Kidney (tissue), 14 donors: ENCODE measurements around the gene ARFIP1. TPM values are rescaled to one million over a fixed set of nuclear protein-coding genes. Genes with fewer than 3 reads are reported as not detected.

ENCODE experiments used
- DNase-seq, 5 donors: peaks; one replicate each; pipeline ENCODE4 v3.0.0-alpha.2; 2013 to 2020
- FAIRE-seq: peaks from 2 replicates; lab custom pipeline; 2012; peaks lifted over from hg19 to GRCh38; lab: Jason Lieb, UNC
- H3K27ac ChIP-seq, 2 donors: one replicate each; pipeline ENCODE4 v1.7.0; 2013; ENCODE audit warnings: low read depth in 2 of 2, low read length in 2 of 2, inconsistent platforms in 1 of 2
- H3K27me3 ChIP-seq: one replicate; pipeline ENCODE4 v1.7.1; 2013; ENCODE audit warnings: low read length, inconsistent platforms; ENCODE audit not compliant: control insufficient read depth, insufficient read depth
- H3K36me3 ChIP-seq, 3 donors: one replicate each; pipeline versions ENCODE4 v1.7.0 to v1.7.1; 2013; ENCODE audit warnings: low read length in 3 of 3, control low read depth in 1 of 3, inconsistent platforms in 1 of 3; ENCODE audit not compliant: insufficient read depth in 3 of 3, control insufficient read depth in 2 of 3
- H3K4me1 ChIP-seq, 3 donors: one replicate each; pipeline versions ENCODE4 v1.7.0 to v1.7.1; 2013; ENCODE audit warnings: low read length in 3 of 3, inconsistent platforms in 1 of 3, low read depth in 1 of 3; ENCODE audit not compliant: control insufficient read depth in 2 of 3, insufficient read depth in 2 of 3
- H3K4me3 ChIP-seq, 3 donors: one replicate each; pipeline versions ENCODE4 v1.7.0 to v1.8.1; 2013; ENCODE audit warnings: low read length in 3 of 3, control low read depth in 1 of 3, inconsistent platforms in 1 of 3
- H3K9ac ChIP-seq, 3 donors: one replicate each; pipeline versions ENCODE4 v1.7.0 to v1.7.1; 2013; ENCODE audit warnings: low read length in 3 of 3, control low read depth in 1 of 3, inconsistent platforms in 1 of 3
- H3K9me3 ChIP-seq, 3 donors: one replicate each; pipeline versions ENCODE4 v1.7.0 to v1.7.1; 2013; ENCODE audit warnings: low read length in 3 of 3, control low read depth in 1 of 3, inconsistent platforms in 1 of 3; ENCODE audit not compliant: control insufficient read depth in 2 of 3, insufficient read depth in 1 of 3
- intact Hi-C: fragments of 100-400 bp; cut with DNase I; formaldehyde crosslinking; loops from one replicate; pipeline ENCODE4 v1.11.1; 2022
- polyA plus RNA-seq: library from polyadenylated mRNA; stranded (reverse); fragments of 350-450 nt; fragmentation: Illumina TruSeq; extraction: RNeasy Lipid Tissue Mini Kit (QIAGEN cat#74804); gene quantifications from one replicate; pipeline ENCODE4 v1.2.3, GENCODE V29; 2014; ENCODE audit warnings: low read depth, low replicate concordance; ENCODE audit not compliant: insufficient read depth
- total RNA-seq: library from RNA; stranded (reverse); fragmentation: NEBNext Ultra II Directional; extraction: Animal tissue kit (Norgen Biotek cat#: 25700); gene quantifications from one replicate; pipeline ENCODE4 v1.2.1, GENCODE V29; 2021
- TF ChIP-seq, protein P1 (sequence below): IDR thresholded peaks from 3 replicates; pipeline ENCODE4 v1.5.1; 2012; ENCODE audit warnings: mild to moderate bottlenecking, moderate library complexity, borderline replicate concordance; ENCODE audit not compliant: insufficient read depth; ENCODE audit errors: extremely low read depth
- donor health status: control.
- donor health status: control.
- donor health status: control.
- donor health status: control.
- donor health status: control.
- donor health status: DM: yes; HTN: yes; CAD: no.
- donor health status: Normal renal cell carcinoma (clear cell type).

Gene ARFIP1
- total and polyA plus RNA-seq, 2 donors from 2014 or later = 23.2 to 39.1 TPM

DNA sequence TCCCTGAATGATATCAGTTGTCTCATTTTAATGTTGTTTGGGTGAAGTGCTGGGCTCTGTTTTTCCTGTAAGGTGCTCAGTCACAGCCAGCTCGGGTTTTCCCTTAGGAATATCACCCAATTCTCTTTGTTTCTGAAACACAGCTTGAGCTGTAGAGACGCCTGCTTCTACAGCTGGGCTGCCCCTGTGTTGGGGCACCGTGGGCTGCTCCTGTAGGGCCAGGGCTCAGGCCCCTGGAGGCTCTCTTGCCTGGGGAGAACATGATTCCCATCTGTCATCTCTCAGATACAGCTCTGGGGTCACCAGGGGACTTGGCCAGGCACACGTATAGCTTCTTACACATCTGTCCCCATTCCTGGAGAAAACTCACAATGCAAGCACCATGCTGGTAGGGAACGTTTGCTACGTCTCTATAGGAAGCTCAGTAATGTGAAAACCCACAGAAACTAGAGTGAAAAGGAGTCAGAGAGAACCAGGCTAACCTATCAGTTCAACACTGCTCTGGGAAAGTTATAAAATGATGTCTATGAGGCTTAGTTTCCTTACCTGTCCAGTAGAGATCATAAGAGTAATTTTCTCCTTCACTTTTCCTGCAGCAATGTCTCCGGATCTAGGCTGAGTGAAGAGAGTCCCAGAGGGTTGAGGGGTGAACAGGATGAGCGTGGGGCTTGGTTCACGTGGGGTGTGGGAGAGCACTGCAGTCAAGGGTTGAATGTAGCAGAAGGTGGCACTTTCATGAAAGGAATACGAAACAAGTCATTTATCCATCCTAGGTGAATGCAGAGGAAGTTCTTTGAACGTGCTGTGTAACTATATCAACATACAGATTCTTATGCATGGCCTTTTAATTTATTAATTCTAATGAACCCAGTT, 170.9 kb downstream of the ARFIP1 start:
- H3K36me3 ChIP-seq = no peaks in the 10 kb centered on the region
- intact Hi-C loops = no loop called here
- FAIRE-seq = no peak
- H3K9ac ChIP-seq = no peak overlapping the region
- no peaks in the 10 kb centered on the region for H3K9me3 ChIP-seq
- no peak overlapping the region for H3K27ac ChIP-seq
- TF ChIP-seq, protein P1, sequence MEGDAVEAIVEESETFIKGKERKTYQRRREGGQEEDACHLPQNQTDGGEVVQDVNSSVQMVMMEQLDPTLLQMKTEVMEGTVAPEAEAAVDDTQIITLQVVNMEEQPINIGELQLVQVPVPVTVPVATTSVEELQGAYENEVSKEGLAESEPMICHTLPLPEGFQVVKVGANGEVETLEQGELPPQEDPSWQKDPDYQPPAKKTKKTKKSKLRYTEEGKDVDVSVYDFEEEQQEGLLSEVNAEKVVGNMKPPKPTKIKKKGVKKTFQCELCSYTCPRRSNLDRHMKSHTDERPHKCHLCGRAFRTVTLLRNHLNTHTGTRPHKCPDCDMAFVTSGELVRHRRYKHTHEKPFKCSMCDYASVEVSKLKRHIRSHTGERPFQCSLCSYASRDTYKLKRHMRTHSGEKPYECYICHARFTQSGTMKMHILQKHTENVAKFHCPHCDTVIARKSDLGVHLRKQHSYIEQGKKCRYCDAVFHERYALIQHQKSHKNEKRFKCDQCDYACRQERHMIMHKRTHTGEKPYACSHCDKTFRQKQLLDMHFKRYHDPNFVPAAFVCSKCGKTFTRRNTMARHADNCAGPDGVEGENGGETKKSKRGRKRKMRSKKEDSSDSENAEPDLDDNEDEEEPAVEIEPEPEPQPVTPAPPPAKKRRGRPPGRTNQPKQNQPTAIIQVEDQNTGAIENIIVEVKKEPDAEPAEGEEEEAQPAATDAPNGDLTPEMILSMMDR = no peak
- H3K4me3 ChIP-seq = no peak overlapping the region
- H3K27me3 ChIP-seq = no peaks in the 10 kb centered on the region
- DNase-seq = no peak
- H3K4me1 ChIP-seq = peaks cover 0 to 6% (median 3%) of the 10 kb centered on the region in 3 donors

DNA sequence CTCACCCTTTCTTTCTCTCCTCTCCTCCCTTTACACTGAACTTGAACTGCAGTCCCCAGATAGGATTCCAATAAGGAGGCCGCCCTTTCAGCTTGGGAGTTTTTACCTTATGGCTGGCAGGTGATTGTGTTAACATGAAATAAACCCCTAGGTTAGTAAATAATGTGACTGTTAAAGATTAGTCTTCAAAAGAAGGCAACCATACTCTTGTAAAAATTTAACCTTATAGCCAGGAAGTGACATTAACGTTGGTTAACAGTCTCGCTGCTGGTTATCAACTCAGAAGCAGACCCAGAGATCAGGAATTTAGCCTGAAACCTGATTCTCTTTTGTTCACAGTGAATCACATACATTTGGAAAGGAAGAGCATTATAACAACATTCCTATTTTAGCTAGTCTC, 171.6 kb downstream of the ARFIP1 start:
- DNase-seq = peak in 1 of 5 donors; percentile 39
- TF ChIP-seq, protein P1 = no peak
- Histone ChIP-seq H3K9ac (no peak overlapping the region), H3K36me3 (no peaks in the 10 kb centered on the region), H3K27me3 (no peaks in the 10 kb centered on the region), H3K4me3 (no peak overlapping the region), H3K27ac (no peak overlapping the region), H3K4me1 (peaks cover 0 to 6% (median 3%) of the 10 kb centered on the region in 3 donors), H3K9me3 (no peaks in the 10 kb centered on the region)
- no peak for FAIRE-seq
- intact Hi-C loops = no loop called here

DNA sequence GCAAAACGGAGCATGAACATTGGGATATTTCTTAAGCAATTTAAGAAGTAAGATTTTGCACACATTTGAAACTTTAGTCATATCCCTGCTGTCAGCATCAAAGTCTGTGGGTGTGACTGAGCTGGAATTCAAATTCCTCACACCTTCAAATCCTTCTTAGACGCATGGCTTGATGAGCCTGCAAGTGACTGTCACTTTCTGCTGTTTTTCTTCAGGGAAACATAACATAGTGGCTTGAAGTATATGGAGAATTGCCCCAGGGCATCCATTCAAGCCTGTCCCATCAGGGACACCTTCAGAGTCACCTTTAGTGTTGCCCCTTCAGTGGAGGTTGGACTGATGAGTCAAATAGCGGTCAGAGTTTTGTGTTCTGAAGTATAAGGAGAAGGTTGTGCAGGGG, 173.8 kb downstream of the ARFIP1 start:
- DNase-seq = no peak
- H3K36me3 ChIP-seq = no peaks in the 10 kb centered on the region
- H3K27ac ChIP-seq = no peak overlapping the region
- H3K9ac ChIP-seq = no peak overlapping the region
- H3K4me1 ChIP-seq = peaks cover 0 to 20% (median 13%) of the 10 kb centered on the region in 3 donors
- FAIRE-seq = no peak
- TF ChIP-seq, protein P1 = no peak
- H3K9me3 ChIP-seq = no peaks in the 10 kb centered on the region
- no peaks in the 10 kb centered on the region for H3K27me3 ChIP-seq
- no peak overlapping the region for H3K4me3 ChIP-seq
- intact Hi-C loops = no loop called here
